Measurements from ENCODE around the gene METRNL.

GRCh38 chr17:83137523-83137922, 58.1 kb downstream of the METRNL start:
- no peak for TF ChIP-seq TAF1 (IDR thresholded peaks at IDR 0.05; ENCODE audit: borderline replicate concordance, low read depth, low read length)
- TF ChIP-seq POLR2A (IDR thresholded peaks at IDR 0.05; ENCODE audit: low read depth, low read length): no peak
